Stimulated activated CD4-positive, alpha-beta T cell treated with anti-CD3 and anti-CD28 coated beads, Interleukin-1b, Interleukin-23, amount 100 ng/mL, for 48 hours (primary cell): ENCODE measurements around the gene LPAR3.

ENCODE experiments used
- DNase-seq: peaks from one replicate; pipeline ENCODE4 v3.0.0-alpha.2; 2020

The LPAR3 gene

GRCh38 chr1:84855691-84856630 is 37.0 kb downstream of the LPAR3 start:
- DNase-seq: no peak

GRCh38 chr1:84855168-84855567 is 37.8 kb downstream of the LPAR3 start:
- no peak for DNase-seq

- peak; percentile 40 for DNase-seq
Measured at GRCh38 chr1:84853741-84854721, 39.0 kb downstream of the LPAR3 start.

- DNase-seq: no peak
Measured at GRCh38 chr1:84851839-84852238, 41.2 kb downstream of the LPAR3 start.

GRCh38 chr1:84849357-84849975 is 43.5 kb downstream of the LPAR3 start:
- no peak for DNase-seq

- peak; percentile 18 for DNase-seq
Measured at GRCh38 chr1:84847253-84848250, 45.5 kb downstream of the LPAR3 start.

- DNase-seq: no peak
Measured at GRCh38 chr1:84846387-84846786, 46.6 kb downstream of the LPAR3 start.

GRCh38 chr1:84845357-84845756 is 47.6 kb downstream of the LPAR3 start:
- no peak for DNase-seq

- no peak for DNase-seq
Measured at GRCh38 chr1:84844094-84844493, 48.9 kb downstream of the LPAR3 start.

GRCh38 chr1:84842748-84843231 is 50.2 kb downstream of the LPAR3 start:
- no peak for DNase-seq

- DNase-seq: no peak
Measured at GRCh38 chr1:84841971-84842370, 51.0 kb downstream of the LPAR3 start.

- no peak for DNase-seq
Measured at GRCh38 chr1:84840346-84840745, 52.7 kb downstream of the LPAR3 start.

GRCh38 chr1:84839544-84839943 is 53.5 kb downstream of the LPAR3 start:
- no peak for DNase-seq

GRCh38 chr1:84836145-84836544 is 56.9 kb downstream of the LPAR3 start:
- no peak for DNase-seq

GRCh38 chr1:84835169-84835568 is 57.8 kb downstream of the LPAR3 start:
- no peak for DNase-seq

- DNase-seq: no peak
Measured at GRCh38 chr1:84834419-84835064, 58.5 kb downstream of the LPAR3 start.

- DNase-seq: no peak
Measured at GRCh38 chr1:84833194-84833593, 59.8 kb downstream of the LPAR3 start.

GRCh38 chr1:84830136-84830535 is 62.9 kb downstream of the LPAR3 start:
- DNase-seq: no peak

- DNase-seq: no peak
Measured at GRCh38 chr1:84827976-84828375, 65.0 kb downstream of the LPAR3 start.

GRCh38 chr1:84827555-84827954 is 65.5 kb downstream of the LPAR3 start:
- no peak for DNase-seq

GRCh38 chr1:84825161-84825560 is 67.8 kb downstream of the LPAR3 start:
- no peak for DNase-seq
